ENCODE results near the gene MAN2B2.

- no peak for TF ChIP-seq EZH2phosphoT487 (IDR thresholded peaks at IDR 0.05; ENCODE audit: borderline replicate concordance, low read length)
- no peak for TF ChIP-seq CTCF (conservative IDR thresholded peaks at IDR 0.05; ENCODE audit: low read depth, low read length)
- no peak for TF ChIP-seq EZH2 (IDR thresholded peaks at IDR 0.05; ENCODE audit: low read length, unreplicated experiment)
Observed at GRCh38 chr4:6535329-6535692, 39.7 kb upstream of the MAN2B2 start.
